ENCODE results near the gene MCMBP.

- no peak for TF ChIP-seq CTCF (IDR thresholded peaks at IDR 0.05; ENCODE audit: borderline replicate concordance, extremely low read depth, low read length, poor library complexity, severe bottlenecking)
- TF ChIP-seq EZH2 (IDR thresholded peaks at IDR 0.05; ENCODE audit: borderline replicate concordance, low read depth, low read length, severe bottlenecking) = no peak
Measured at GRCh38 chr10:119803264-119803663, 69.4 kb downstream of the MCMBP start.
